GM12874 (cell line): ENCODE results near the gene BACH2.

Experiments used
- TF ChIP-seq, protein P1 (sequence below): IDR thresholded peaks from 2 replicates; pipeline ENCODE4 v1.5.1; 2011; ENCODE audit warnings: low read depth, mild to moderate bottlenecking, control low read depth, low read length, moderate library complexity; ENCODE audit not compliant: insufficient read depth

Gene BACH2

DNA sequence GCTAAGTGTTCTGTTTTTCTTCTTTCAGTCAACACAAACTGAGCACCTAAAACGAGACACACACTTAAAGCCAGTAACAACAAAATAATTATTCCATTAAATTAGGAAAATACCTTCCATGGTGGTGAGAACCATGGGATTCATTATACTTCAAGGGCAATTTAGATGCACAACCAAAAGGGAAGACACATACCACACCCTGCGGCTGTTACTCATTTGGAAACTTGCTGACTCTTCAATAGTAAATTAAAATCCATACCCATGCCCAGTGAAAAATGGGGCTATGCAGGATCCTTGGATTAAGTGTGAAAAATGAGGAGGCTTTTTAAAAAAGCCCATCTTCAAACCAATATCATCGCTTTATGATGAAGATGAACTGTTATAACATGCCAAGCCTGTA is 259.7 kb downstream of the BACH2 start:
- TF ChIP-seq, protein P1, sequence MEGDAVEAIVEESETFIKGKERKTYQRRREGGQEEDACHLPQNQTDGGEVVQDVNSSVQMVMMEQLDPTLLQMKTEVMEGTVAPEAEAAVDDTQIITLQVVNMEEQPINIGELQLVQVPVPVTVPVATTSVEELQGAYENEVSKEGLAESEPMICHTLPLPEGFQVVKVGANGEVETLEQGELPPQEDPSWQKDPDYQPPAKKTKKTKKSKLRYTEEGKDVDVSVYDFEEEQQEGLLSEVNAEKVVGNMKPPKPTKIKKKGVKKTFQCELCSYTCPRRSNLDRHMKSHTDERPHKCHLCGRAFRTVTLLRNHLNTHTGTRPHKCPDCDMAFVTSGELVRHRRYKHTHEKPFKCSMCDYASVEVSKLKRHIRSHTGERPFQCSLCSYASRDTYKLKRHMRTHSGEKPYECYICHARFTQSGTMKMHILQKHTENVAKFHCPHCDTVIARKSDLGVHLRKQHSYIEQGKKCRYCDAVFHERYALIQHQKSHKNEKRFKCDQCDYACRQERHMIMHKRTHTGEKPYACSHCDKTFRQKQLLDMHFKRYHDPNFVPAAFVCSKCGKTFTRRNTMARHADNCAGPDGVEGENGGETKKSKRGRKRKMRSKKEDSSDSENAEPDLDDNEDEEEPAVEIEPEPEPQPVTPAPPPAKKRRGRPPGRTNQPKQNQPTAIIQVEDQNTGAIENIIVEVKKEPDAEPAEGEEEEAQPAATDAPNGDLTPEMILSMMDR = no peak

DNA sequence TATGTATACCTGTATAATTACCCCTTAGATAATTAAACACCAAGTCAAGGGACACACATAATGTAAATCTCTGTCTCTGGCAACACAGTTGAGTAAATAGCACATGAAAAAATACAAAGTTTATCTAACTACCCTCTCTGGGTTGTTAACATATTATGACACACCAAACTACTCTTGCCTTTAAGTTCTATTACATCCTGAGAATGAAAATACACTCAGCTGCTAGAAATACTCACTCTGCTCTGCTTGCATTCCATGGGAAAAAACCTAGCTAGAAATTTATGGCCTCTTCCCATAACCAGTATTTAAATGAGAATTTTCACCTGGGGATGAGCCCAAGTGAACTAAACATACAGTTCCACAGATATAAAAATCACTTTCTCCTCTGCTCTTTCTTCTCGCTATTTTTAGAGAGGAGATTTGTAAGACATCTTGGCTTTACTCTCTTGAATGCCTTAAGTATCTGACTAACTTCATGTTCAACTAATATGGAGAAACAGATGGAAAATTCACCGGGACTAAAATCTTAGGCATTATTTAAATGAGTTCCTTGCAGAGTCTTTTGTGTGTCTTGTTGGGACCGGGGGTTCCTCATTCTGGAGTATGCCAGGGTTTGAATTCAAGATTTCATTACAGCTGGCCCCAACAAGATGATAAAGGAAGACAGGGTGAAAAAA is 261.5 kb downstream of the BACH2 start:
- TF ChIP-seq, protein P1 = no peak

DNA sequence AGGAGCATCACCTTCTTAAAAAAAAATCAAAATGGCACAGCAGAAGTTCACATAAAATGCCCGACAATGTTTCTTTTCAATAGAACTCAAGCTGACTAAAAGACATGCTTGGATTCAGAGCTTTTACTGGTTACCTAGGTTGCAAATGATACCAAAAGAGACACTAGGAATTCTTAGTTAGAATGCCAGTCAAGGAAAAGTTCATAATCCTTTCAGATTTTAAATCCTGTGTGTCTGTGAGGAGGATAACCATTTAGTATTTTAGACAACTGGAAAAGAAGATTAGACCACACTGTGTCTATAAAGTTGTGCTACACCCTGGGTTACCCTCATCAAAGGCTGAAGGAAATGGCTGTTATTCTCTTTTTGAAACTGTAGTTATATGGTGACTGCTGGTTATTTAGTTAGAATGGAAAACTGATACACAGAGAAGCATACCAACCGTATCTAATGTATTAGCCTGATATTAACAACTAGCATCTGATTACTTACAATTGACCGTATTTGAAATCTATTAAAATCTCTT is 262.8 kb downstream of the BACH2 start:
- TF ChIP-seq, protein P1 = no peak

DNA sequence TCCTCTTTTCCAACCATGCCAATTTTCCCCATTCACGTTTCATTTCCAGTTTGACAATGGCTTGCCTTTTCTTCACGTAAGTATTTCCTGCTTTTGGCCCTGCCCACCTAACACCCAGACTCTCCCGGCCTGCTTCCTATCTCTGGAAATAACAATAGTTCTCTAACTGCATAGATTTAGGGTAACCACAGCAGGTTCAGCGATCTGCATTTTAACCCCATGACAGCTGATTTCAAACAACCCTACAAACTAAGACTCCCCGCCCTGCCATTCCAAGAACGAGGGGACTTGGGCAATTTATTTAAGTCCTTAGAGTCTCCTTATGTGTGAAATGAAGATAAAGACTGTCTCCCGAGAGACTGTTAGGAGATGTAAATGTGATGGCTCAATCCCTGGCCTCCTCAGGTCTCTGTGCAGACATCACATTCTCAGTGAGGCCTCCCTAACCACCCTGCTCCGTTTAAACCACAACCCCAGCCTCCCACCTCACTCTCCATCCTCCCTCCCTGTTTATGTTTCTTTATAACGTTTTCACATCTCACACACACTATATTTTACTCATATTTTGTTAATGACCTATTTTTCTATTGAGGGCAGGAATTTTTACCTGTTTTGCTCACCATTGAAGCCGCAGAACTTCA is 267.5 kb downstream of the BACH2 start:
- TF ChIP-seq, protein P1 = no peak

DNA sequence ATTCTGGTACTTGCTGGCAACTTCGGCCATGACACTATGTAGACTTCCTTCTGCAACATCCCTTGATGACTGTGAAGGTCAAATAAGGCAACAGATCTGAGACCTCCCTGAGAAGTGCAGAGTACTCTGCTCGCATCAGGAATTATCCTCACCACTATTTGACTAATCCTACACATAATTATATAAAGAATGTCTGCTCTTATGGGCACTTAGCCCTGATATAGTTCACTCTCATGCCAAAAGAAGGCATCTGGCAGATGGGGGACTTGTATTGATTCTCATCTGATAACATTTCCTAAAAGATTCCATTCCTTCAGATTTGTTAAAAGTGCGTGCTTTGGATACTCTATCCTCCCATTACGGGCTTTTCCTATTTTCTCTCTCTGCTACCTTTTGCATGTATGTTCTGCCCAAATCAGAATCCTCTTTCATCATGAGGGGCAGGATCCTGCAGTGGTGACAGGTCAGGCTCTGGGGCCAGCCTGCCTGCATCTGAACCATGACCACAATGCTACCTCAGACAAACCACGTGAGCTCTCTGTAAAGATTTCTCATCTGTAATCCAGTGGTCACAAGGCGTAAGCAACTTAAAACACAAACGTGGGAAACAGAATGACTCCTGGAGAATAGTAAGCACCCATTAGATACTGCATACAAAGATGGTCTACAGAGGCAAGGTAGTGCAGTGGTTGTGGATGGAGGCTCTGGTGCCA is 268.4 kb downstream of the BACH2 start:
- TF ChIP-seq, protein P1 = no peak

DNA sequence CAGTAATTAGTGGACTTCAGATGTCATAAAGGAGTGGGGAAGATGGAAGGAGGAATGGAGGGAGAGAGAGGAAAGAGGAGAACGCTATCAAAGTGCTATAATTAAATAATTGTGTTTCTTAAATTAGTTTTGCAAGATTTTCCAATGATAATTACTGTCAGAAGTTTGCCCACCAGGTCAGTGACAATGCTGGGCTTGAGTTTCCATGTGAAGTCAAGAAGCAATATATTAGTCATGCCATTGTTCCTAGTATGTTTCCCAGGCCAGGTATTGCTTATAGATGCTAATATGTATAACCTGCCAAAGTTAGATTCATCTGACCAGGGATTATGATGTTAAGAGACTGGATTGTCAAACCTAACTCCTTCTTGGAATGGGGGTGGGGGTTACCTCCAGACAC is 270.4 kb downstream of the BACH2 start:
- TF ChIP-seq, protein P1 = no peak

DNA sequence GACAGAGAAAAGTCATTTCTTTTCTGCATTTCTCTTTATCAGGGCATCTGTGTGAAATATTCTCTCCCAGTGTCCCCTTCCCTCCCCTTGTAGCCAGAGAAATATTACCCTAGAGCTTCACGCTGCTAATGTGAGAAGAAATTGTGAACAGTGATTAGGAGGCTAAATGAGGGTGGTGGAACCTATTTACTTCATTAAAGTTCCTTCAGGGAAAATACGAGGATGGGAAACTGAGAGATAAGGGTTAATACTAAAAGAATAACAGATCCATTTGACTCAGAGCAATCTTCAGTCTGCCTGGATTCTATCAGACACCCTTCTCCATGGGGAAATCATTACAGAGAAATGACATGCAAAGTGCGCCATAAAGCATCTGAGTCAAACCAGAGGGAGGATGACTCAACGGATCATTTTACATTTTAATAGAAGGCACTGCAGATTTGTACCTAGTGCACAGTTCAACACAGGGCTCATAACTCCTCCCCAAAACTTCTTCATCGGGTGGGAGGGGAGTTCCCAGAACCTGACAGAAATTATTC is 271.1 kb downstream of the BACH2 start:
- TF ChIP-seq, protein P1 = no peak
